ENCODE results near the gene MBD1.
"Not testable (repeated sequence)": the region's sequence is repeated elsewhere in the genome, so short reads cannot be mapped to it uniquely, and the experiment has no call there.

Gene MBD1

GRCh38 chr18:50273203-50274043 lies 7.9 kb downstream of the MBD1 start:
- DNase-seq (ENCODE audit: low read depth in 3 of 3): no peak

- no peak for DNase-seq (ENCODE audit: low read depth in 3 of 3)
Observed at GRCh38 chr18:50272568-50272967, 8.8 kb downstream of the MBD1 start.

GRCh38 chr18:50268022-50268747 lies 13.1 kb downstream of the MBD1 start:
- DNase-seq (ENCODE audit: low read depth in 3 of 3): peak; percentile 51 to 80 (median 51)

GRCh38 chr18:50266248-50266704 lies 15.0 kb downstream of the MBD1 start, which contains the start of gene CFAP53:
Gene CFAP53, minus strand, starts transcription at chr18:50266495. Its CDS starts 91 bp downstream, at chr18:50266404.
- peak; percentile 66 to 90 (median 76) for DNase-seq (ENCODE audit: low read depth in 3 of 3)

- no peak for DNase-seq (ENCODE audit: low read depth in 3 of 3)
Observed at GRCh38 chr18:50262977-50263376, 18.3 kb downstream of the MBD1 start.

GRCh38 chr18:50250935-50251334 lies 30.4 kb downstream of the MBD1 start:
- no peak for DNase-seq (ENCODE audit: low read depth in 3 of 3)

GRCh38 chr18:50249576-50249975 lies 31.7 kb downstream of the MBD1 start:
- DNase-seq (ENCODE audit: low read depth in 3 of 3): no peak

- no peak for DNase-seq (ENCODE audit: low read depth in 3 of 3)
Observed at GRCh38 chr18:50247561-50247960, 33.8 kb downstream of the MBD1 start.

- not testable (repeated sequence) for DNase-seq (ENCODE audit: low read depth in 3 of 3)
Observed at GRCh38 chr18:50241768-50242167, 39.6 kb downstream of the MBD1 start.

- no peak for DNase-seq (ENCODE audit: low read depth in 3 of 3)
Observed at GRCh38 chr18:50240080-50240563, 41.2 kb downstream of the MBD1 start.

- DNase-seq (ENCODE audit: low read depth in 3 of 3): no peak
Observed at GRCh38 chr18:50232419-50232818, 48.9 kb downstream of the MBD1 start.

- DNase-seq (ENCODE audit: low read depth in 3 of 3): no peak
Observed at GRCh38 chr18:50231621-50232020, 49.7 kb downstream of the MBD1 start.

GRCh38 chr18:50220249-50220648 lies 61.1 kb downstream of the MBD1 start:
- DNase-seq (ENCODE audit: low read depth in 3 of 3): not testable (repeated sequence)

Data from stimulated activated CD4-positive, alpha-beta T cell treated with anti-CD3 and anti-CD28 coated beads, TNF-alpha, amount 100 ng/mL, for 24 hours (primary cell).